ENCODE measurements around the gene DOC2A.
A peak's percentile ranks its signal among the peaks of the same experiment; 100 is the strongest.

DOC2A gene

GRCh38 chr16:30004811-30005242 lies 6.0 kb downstream of the DOC2A start:
- ChIA-PET POLR2A (interaction anchor here (0.7 to 2.0 kb wide), 4 partner anchors 8 to 720 kb away, joined by 3 to 9 read pairs (median 6); partner anchors contain the start of gene TAOK2), CTCF (interaction anchor here (0.6 to 1.0 kb wide), 3 partner anchors 38 to 156 kb away, joined by 3 to 4 read pairs (median 3); no protein-coding TSS in a partner anchor)
- H3K27ac ChIP-seq (ENCODE audit: extremely low read depth, low read depth, low read length), result peak overlapping the region; percentile 11; the same call in 1 of the 2 replicates

GRCh38 chr16:30004424-30004776 lies 6.4 kb downstream of the DOC2A start:
- Histone ChIP-seq H3K9me3 (ENCODE audit: control insufficient read depth, insufficient read depth, low read depth, low read length) (no peaks in the 10 kb centered on the region), H3K27ac (ENCODE audit: extremely low read depth, low read depth, low read length) (peak overlapping the region; percentile 11; the same call in 1 of the 2 replicates), H3K4me1 (ENCODE audit: control insufficient read depth, insufficient read depth, low read length) (no peaks in the 10 kb centered on the region), H3K36me3 (ENCODE audit: control insufficient read depth in 2 of 2, insufficient read depth in 1 of 2, low read length in 2 of 2) (peaks cover 0 to 69% of the 10 kb centered on the region in 2 experiments; a peak in 2 of 3 replicates), H3K4me3 (ENCODE audit: low read depth, low read length) (no peak overlapping the region)
- no peak for TF ChIP-seq ZNF596 (tag by site-specific recombination; IDR thresholded peaks at IDR 0.05)
- no peak for TF ChIP-seq ZNF404 (tag by site-specific recombination; IDR thresholded peaks at IDR 0.05)
- TF ChIP-seq SP2 (tag by site-specific recombination; IDR thresholded peaks at IDR 0.05), result peak; percentile 21; the same call in 1 of the 2 replicates
- TF ChIP-seq ZNF600 (tag by site-specific recombination; IDR thresholded peaks at IDR 0.05), result peak; percentile 60
- CTCF ChIA-PET, result interaction anchor here (0.7 to 1.0 kb wide), 4 partner anchors 51 to 306 kb away, joined by 3 to 4 read pairs (median 3); no protein-coding TSS in a partner anchor
- POLR2A ChIA-PET, result interaction anchor here (0.7 to 2.0 kb wide), 3 partner anchors 8 to 720 kb away, joined by 3 to 9 read pairs (median 4); partner anchors contain the start of gene TAOK2

More at GRCh38 chr16:30004811-30005242, 6.0 kb downstream of the DOC2A start:
- H3K4me1 ChIP-seq (ENCODE audit: control insufficient read depth, insufficient read depth, low read length), result no peaks in the 10 kb centered on the region
- H3K36me3 ChIP-seq (ENCODE audit: control insufficient read depth in 2 of 2, insufficient read depth in 1 of 2, low read length in 2 of 2), result peaks cover 0 to 65% of the 10 kb centered on the region in 2 experiments; a peak in 2 of 3 replicates
- no peak overlapping the region for H3K4me3 ChIP-seq (ENCODE audit: low read depth, low read length)
- TF ChIP-seq SP7 (tag by site-specific recombination; IDR thresholded peaks at IDR 0.05) (no peak), ZNF341 (tag by site-specific recombination; IDR thresholded peaks at IDR 0.05; ENCODE audit: low read depth) (peak; percentile 75), KLF16 (tag by site-specific recombination; IDR thresholded peaks at IDR 0.05) (no peak), SP2 (tag by site-specific recombination; IDR thresholded peaks at IDR 0.05) (peak; percentile 17; the same call in 1 of the 2 replicates), ZSCAN30 (tag by site-specific recombination; IDR thresholded peaks at IDR 0.05) (no peak), ZNF837 (tag by site-specific recombination; IDR thresholded peaks at IDR 0.05) (no peak), ZBTB20 (tag by site-specific recombination; IDR thresholded peaks at IDR 0.05) (peak; percentile 56; the same call in 1 of the 2 replicates), ZBTB8A (tag by site-specific recombination; IDR thresholded peaks at IDR 0.05) (no peak), GLIS1 (tag by site-specific recombination; IDR thresholded peaks at IDR 0.05) (peak; percentile 87), KLF8 (tag by site-specific recombination; IDR thresholded peaks at IDR 0.05) (peak; percentile 18; the same call in 1 of the 2 replicates), ZNF701 (tag by site-specific recombination; IDR thresholded peaks at IDR 0.05) (no peak), GLIS2 (tag by site-specific recombination; IDR thresholded peaks at IDR 0.05) (peak; percentile 73), ZNF366 (tag by site-specific recombination; conservative IDR thresholded peaks at IDR 0.05) (0 out of 2 replicates have a peak, but pooled peaks have one; percentile 13), ZNF398 (tag by site-specific recombination; IDR thresholded peaks at IDR 0.05) (peak; percentile 18; the same call in 1 of the 2 replicates)
- no peaks in the 10 kb centered on the region for H3K9me3 ChIP-seq (ENCODE audit: control insufficient read depth, insufficient read depth, low read depth, low read length)

- H3K9me3 ChIP-seq (ENCODE audit: control insufficient read depth, insufficient read depth, low read depth, low read length), result no peaks in the 10 kb centered on the region
- TF ChIP-seq ZIC2 (tag by site-specific recombination; IDR thresholded peaks at IDR 0.05) (peak; percentile 90), GLIS2 (tag by site-specific recombination; IDR thresholded peaks at IDR 0.05) (peak; percentile 48), AEBP2 (tag by site-specific recombination; IDR thresholded peaks at IDR 0.05; ENCODE audit: borderline replicate concordance) (no peak)
- peaks cover 0 to 74% of the 10 kb centered on the region in 2 experiments; a peak in 2 of 3 replicates for H3K36me3 ChIP-seq (ENCODE audit: control insufficient read depth in 2 of 2, insufficient read depth in 1 of 2, low read length in 2 of 2)
- H3K27ac ChIP-seq (ENCODE audit: extremely low read depth, low read depth, low read length), result 0 out of 2 replicates have a peak overlapping the region, but pooled peaks have one; percentile 11
- H3K4me1 ChIP-seq (ENCODE audit: control insufficient read depth, insufficient read depth, low read length), result no peaks in the 10 kb centered on the region
- ChIA-PET POLR2A (interaction anchor here (0.9 to 2.0 kb wide), 3 partner anchors 7 to 30 kb away, joined by 3 to 9 read pairs (median 5); partner anchors contain the start of gene TAOK2), CTCF (interaction anchor here (0.7 to 1.0 kb wide), 3 partner anchors 51 to 305 kb away, joined by 3 to 4 read pairs (median 3); no protein-coding TSS in a partner anchor)
- no peak overlapping the region for H3K4me3 ChIP-seq (ENCODE audit: low read depth, low read length)
These were observed 7.0 kb downstream of the DOC2A start for GRCh38 chr16:30003670-30004423.
